Activated effector memory CD4-positive, alpha-beta T cell treated with anti-CD3 and anti-CD28 coated beads, Interleukin-2, amount 50 U/mL, for 16 hours (primary cell): ENCODE results near the gene HSBP1.

Source experiments
- DNase-seq: peaks from one replicate; pipeline ENCODE4 v3.0.0-alpha.2; 2020

Gene HSBP1

GRCh38 chr16:83807710-83808572 lies at the start of gene HSBP1:
Gene HSBP1, plus strand, starts transcription at chr16:83807978. Its CDS starts 99 bp downstream, at chr16:83808077.
- peak; percentile 97 for DNase-seq

GRCh38 chr16:83762141-83762991 lies 45.4 kb upstream of the HSBP1 start:
- no peak for DNase-seq

GRCh38 chr16:83762992-83763358 lies 44.8 kb upstream of the HSBP1 start:
- DNase-seq = no peak

- no peak for DNase-seq
Observed at GRCh38 chr16:83768986-83769385, 38.8 kb upstream of the HSBP1 start.

- no peak for DNase-seq
Observed at GRCh38 chr16:83769397-83770008, 38.3 kb upstream of the HSBP1 start.

- DNase-seq = no peak
Observed at GRCh38 chr16:83771306-83771942, 36.4 kb upstream of the HSBP1 start.

- no peak for DNase-seq
Observed at GRCh38 chr16:83772806-83773205, 35.0 kb upstream of the HSBP1 start.

- no peak for DNase-seq
Observed at GRCh38 chr16:83774066-83774465, 33.7 kb upstream of the HSBP1 start.

GRCh38 chr16:83776944-83777343 lies 30.8 kb upstream of the HSBP1 start:
- no peak for DNase-seq

- DNase-seq = no peak
Observed at GRCh38 chr16:83779886-83780285, 27.9 kb upstream of the HSBP1 start.

GRCh38 chr16:83785455-83785854 lies 22.3 kb upstream of the HSBP1 start:
- DNase-seq = no peak

GRCh38 chr16:83789642-83790401 lies 18.0 kb upstream of the HSBP1 start:
- DNase-seq = no peak

GRCh38 chr16:83791916-83792315 lies 15.9 kb upstream of the HSBP1 start:
- no peak for DNase-seq

- no peak for DNase-seq
Observed at GRCh38 chr16:83792391-83792790, 15.4 kb upstream of the HSBP1 start.

- DNase-seq = no peak
Observed at GRCh38 chr16:83793179-83793578, 14.6 kb upstream of the HSBP1 start.

GRCh38 chr16:83794860-83795554 lies 12.8 kb upstream of the HSBP1 start:
- DNase-seq = no peak

- no peak for DNase-seq
Observed at GRCh38 chr16:83797013-83797412, 10.8 kb upstream of the HSBP1 start.

GRCh38 chr16:83799336-83799735 lies 8.4 kb upstream of the HSBP1 start:
- DNase-seq = no peak

- DNase-seq = no peak
Observed at GRCh38 chr16:83802135-83802534, 5.6 kb upstream of the HSBP1 start.

- no peak for DNase-seq
Observed at GRCh38 chr16:83802554-83803205, 5.1 kb upstream of the HSBP1 start.

- no peak for DNase-seq
Observed at GRCh38 chr16:83803811-83804210, 4.0 kb upstream of the HSBP1 start.
